H9 (cell line): ENCODE data around the gene FAM151A. TPM values are rescaled to one million over a fixed set of nuclear protein-coding genes. Genes with fewer than 3 reads are reported as not detected.

Experiments used
- DNase-seq: peaks from one replicate; pipeline ENCODE4 v3.0.0-alpha.2; 2017
- H2AFZ ChIP-seq: one replicate; pipeline ENCODE4 v1.6.1; 2013; ENCODE audit warnings: mild to moderate bottlenecking, low read length, control low read depth, moderate library complexity
- H2AK5ac ChIP-seq: 2 replicates; pipeline ENCODE4 v1.6.1; 2013; ENCODE audit warnings: low read length, control low read depth, mixed read lengths; ENCODE audit not compliant: insufficient read length
- H2BK120ac ChIP-seq: one replicate; pipeline ENCODE4 v1.6.1; 2013; ENCODE audit warnings: low read depth, mild to moderate bottlenecking, low read length, control low read depth, inconsistent platforms; ENCODE audit not compliant: poor library complexity, severe bottlenecking
- H2BK12ac ChIP-seq: 2 replicates; pipeline ENCODE4 v1.6.1; 2013; ENCODE audit warnings: low read length, control low read depth, mixed read lengths, low read depth; ENCODE audit not compliant: insufficient read length
- H2BK15ac ChIP-seq: 2 replicates; pipeline ENCODE4 v1.6.1; 2013; ENCODE audit warnings: low read depth, low read length, control low read depth
- H2BK20ac ChIP-seq: one replicate; pipeline ENCODE4 v1.6.1; 2013; ENCODE audit warnings: low read depth, mild to moderate bottlenecking, low read length, control low read depth, inconsistent platforms; ENCODE audit not compliant: poor library complexity, severe bottlenecking
- H2BK5ac ChIP-seq: 2 replicates; pipeline ENCODE4 v1.6.1; 2013; ENCODE audit warnings: low read length, control low read depth, mixed read lengths; ENCODE audit not compliant: insufficient read length
- H3K14ac ChIP-seq: 2 replicates; pipeline ENCODE4 v1.6.1; 2013; ENCODE audit warnings: low read length, control low read depth; ENCODE audit not compliant: insufficient read depth
- H3K18ac ChIP-seq: 2 replicates; pipeline ENCODE4 v1.6.1; 2013; ENCODE audit warnings: low read depth, mild to moderate bottlenecking, mixed read lengths, low read length, control low read depth; ENCODE audit not compliant: insufficient read length
- H3K23ac ChIP-seq: 2 replicates; pipeline ENCODE4 v1.6.1; 2013; ENCODE audit warnings: low read length, control low read depth, mixed read lengths, low read depth; ENCODE audit not compliant: insufficient read length
- H3K23me2 ChIP-seq: 2 replicates; pipeline ENCODE4 v1.6.1; 2013; ENCODE audit warnings: low read depth, mild to moderate bottlenecking, mixed read lengths, low read length, control low read depth; ENCODE audit not compliant: insufficient read length, poor library complexity, severe bottlenecking
- H3K27ac ChIP-seq: 2 replicates; pipeline ENCODE4 v1.5.1; 2013; ENCODE audit warnings: low read length, control low read depth, mixed read lengths, low read depth; ENCODE audit not compliant: insufficient read length
- H3K27me3 ChIP-seq: 2 replicates; pipeline ENCODE4 v1.6.1; 2013; ENCODE audit warnings: low read length, control low read depth, inconsistent platforms; ENCODE audit not compliant: insufficient read depth
- H3K4ac ChIP-seq: 2 replicates; pipeline ENCODE4 v1.6.1; 2013; ENCODE audit warnings: low read depth, mild to moderate bottlenecking, control low read depth, inconsistent platforms, low read length, moderate library complexity
- H3K4me1 ChIP-seq: 2 replicates; pipeline ENCODE4 v1.6.1; 2013; ENCODE audit warnings: low read length, control low read depth, inconsistent platforms; ENCODE audit not compliant: insufficient read depth
- H3K4me2 ChIP-seq: 2 replicates; pipeline ENCODE4 v1.6.1; 2013; ENCODE audit warnings: low read length, control low read depth, mixed read lengths; ENCODE audit not compliant: insufficient read length, insufficient read depth
- H3K56ac ChIP-seq: 2 replicates; pipeline ENCODE4 v1.6.1; 2013; ENCODE audit warnings: low read depth, mild to moderate bottlenecking, mixed read lengths, low read length, control low read depth; ENCODE audit not compliant: insufficient read length
- H3K79me1 ChIP-seq: 2 replicates; pipeline ENCODE4 v1.6.1; 2013; ENCODE audit warnings: low read depth, mild to moderate bottlenecking, moderate library complexity, low read length, control low read depth, inconsistent platforms; ENCODE audit not compliant: insufficient read depth, poor library complexity, severe bottlenecking
- H3K79me2 ChIP-seq: 2 replicates; pipeline ENCODE4 v1.6.1; 2013; ENCODE audit warnings: low read length, control low read depth, inconsistent platforms; ENCODE audit not compliant: insufficient read depth
- H3K9ac ChIP-seq: 2 replicates; pipeline ENCODE4 v1.6.1; 2013; ENCODE audit warnings: low read length, control low read depth, mixed read lengths; ENCODE audit not compliant: insufficient read length; ENCODE audit errors: extremely low read depth
- H3K9me3 ChIP-seq: one replicate; pipeline ENCODE4 v1.6.1; 2013; ENCODE audit warnings: low read depth, low read length, inconsistent platforms; ENCODE audit not compliant: control insufficient read depth
- H3T11ph ChIP-seq: one replicate; pipeline ENCODE4 v1.6.1; 2013; ENCODE audit warnings: mild to moderate bottlenecking, low read length, control low read depth, inconsistent platforms
- H4K20me1 ChIP-seq: one replicate; pipeline ENCODE4 v1.6.1; 2013; ENCODE audit not compliant: control insufficient read depth, insufficient read length, insufficient read depth
- H4K5ac ChIP-seq: 2 replicates; pipeline ENCODE4 v1.6.1; 2013; ENCODE audit warnings: low read depth, mild to moderate bottlenecking, mixed read lengths, low read length, control low read depth; ENCODE audit not compliant: insufficient read length
- H4K8ac ChIP-seq: replicated peaks from 2 replicates; pipeline ENCODE4 v1.6.1; 2013; ENCODE audit warnings: low read length, control low read depth, mixed read lengths, low read depth; ENCODE audit not compliant: insufficient read length
- H4K91ac ChIP-seq: 2 replicates; pipeline ENCODE4 v1.6.1; 2013; ENCODE audit warnings: low read depth, mild to moderate bottlenecking, moderate library complexity, mixed read lengths, low read length, control low read depth; ENCODE audit not compliant: insufficient read length
- H3K27ac Mint-ChIP-seq, 3 experiments: 2 replicates in 2 of 3; 3 replicates in 1 of 3; pipeline ENCODE4 v1.8.0; 2020 to 2021; ENCODE audit warnings: mixed read lengths in 3 of 3, mild to moderate bottlenecking in 1 of 3, moderate library complexity in 1 of 3
- H3K27me3 Mint-ChIP-seq: 2 replicates; pipeline ENCODE4 v1.8.0; 2021; ENCODE audit warnings: low read depth, mild to moderate bottlenecking, moderate library complexity, mixed read lengths
- H3K36me3 Mint-ChIP-seq, 3 experiments: 2 replicates in 2 of 3; 3 replicates in 1 of 3; pipeline ENCODE4 v1.8.0; 2020 to 2021; ENCODE audit warnings: low read depth in 3 of 3, mixed read lengths in 3 of 3; ENCODE audit not compliant: insufficient read depth in 1 of 3
- H3K4me1 Mint-ChIP-seq, 2 experiments: 2 replicates each; pipeline ENCODE4 v1.8.0; 2020; ENCODE audit warnings: mixed read lengths in 2 of 2
- H3K4me3 Mint-ChIP-seq, 2 experiments: 2 replicates in 1 of 2; 3 replicates in 1 of 2; pipeline ENCODE4 v1.8.0; 2020 to 2021; ENCODE audit warnings: mild to moderate bottlenecking in 2 of 2, mixed read lengths in 2 of 2, moderate library complexity in 1 of 2
- H3K9me3 Mint-ChIP-seq, 2 experiments: 2 replicates in 1 of 2; 3 replicates in 1 of 2; pipeline ENCODE4 v1.8.0; 2020; ENCODE audit warnings: mild to moderate bottlenecking in 2 of 2, mixed read lengths in 2 of 2, moderate library complexity in 1 of 2
- CTCF ChIP-seq: fragments of 200-600 bp; sonication (generic); conservative IDR thresholded peaks from 3 replicates; pipeline ENCODE4 v1.8.0; 2021; ENCODE audit warnings: antibody characterized with exemption, mild to moderate bottlenecking
- WGBS: extraction: QIAGEN DNeasy Blood & Tissue Kit; methylation state at CpG from one replicate; pipeline ENCODE4 v1.1.7; 2013; ENCODE audit warnings: missing lambda C conversion rate, low lambda C conversion rate, mixed read lengths; ENCODE audit not compliant: insufficient read length; ENCODE audit errors: extremely low coverage; 5-methylcytosine and 5-hydroxymethylcytosine counted together
- total RNA-seq: library from RNA; stranded (reverse); gene quantifications from 2 replicates; pipeline ENCODE4 v1.2.1, GENCODE V29; 2021

Gene FAM151A
- total RNA-seq, 1 experiment from 2014 or later: not detected

- Histone ChIP-seq H3K9ac (no peak overlapping the region), H2BK20ac (no peak overlapping the region), H2BK5ac (no peak overlapping the region), H3K4me1 (no peaks in the 10 kb centered on the region), H4K91ac (no peak overlapping the region), H3K14ac (no peak overlapping the region), H4K5ac (no peak overlapping the region), H3K27ac (no peak overlapping the region), H3K79me2 (no peaks in the 10 kb centered on the region), H3K23me2 (no peaks in the 10 kb centered on the region), H3K4me2 (no peak overlapping the region), H2BK15ac (no peak overlapping the region), H3K79me1 (no peaks in the 10 kb centered on the region), H4K8ac (no peak overlapping the region), H4K20me1 (no peaks in the 10 kb centered on the region), H3K23ac (no peak overlapping the region), H2AK5ac (no peak overlapping the region), H3K9me3 (no peaks in the 10 kb centered on the region), H2AFZ (no peak overlapping the region), H2BK120ac (no peak overlapping the region), H3K4ac (no peak overlapping the region), H3K56ac (no peak overlapping the region), H2BK12ac (no peak overlapping the region), H3T11ph (no peak overlapping the region), H3K18ac (no peak overlapping the region), H3K27me3 (no peaks in the 10 kb centered on the region; the same call in 1 of the 2 replicates)
- DNase-seq: no peak
- Mint-ChIP-seq H3K9me3 (no peaks in the 10 kb centered on the region; a peak in 1 of 5 replicates), H3K4me3 (no peak overlapping the region), H3K27me3 (peaks cover 22% of the 10 kb centered on the region), H3K27ac (peak overlapping the region in 1 of 3 experiments; percentile 47; a peak in 1 of 7 replicates), H3K4me1 (peaks cover 5 to 8% of the 10 kb centered on the region in 2 experiments), H3K36me3 (no peaks in the 10 kb centered on the region)
- no peak for TF ChIP-seq CTCF
- WGBS: no CpG with 5 or more reads among the region's 3 CpGs
These were observed 28.3 kb upstream of the FAM151A start for GRCh38 chr1:54651608-54652007.
